OCI-M2 (cell line): Measurements from ENCODE around the gene RAD52.

ENCODE experiments used
- DNase-seq: peaks from one replicate; lab custom pipeline; 2025; ENCODE audit not compliant: unreplicated experiment; lab: John Stamatoyannopoulos, UW

The RAD52 gene

DNA sequence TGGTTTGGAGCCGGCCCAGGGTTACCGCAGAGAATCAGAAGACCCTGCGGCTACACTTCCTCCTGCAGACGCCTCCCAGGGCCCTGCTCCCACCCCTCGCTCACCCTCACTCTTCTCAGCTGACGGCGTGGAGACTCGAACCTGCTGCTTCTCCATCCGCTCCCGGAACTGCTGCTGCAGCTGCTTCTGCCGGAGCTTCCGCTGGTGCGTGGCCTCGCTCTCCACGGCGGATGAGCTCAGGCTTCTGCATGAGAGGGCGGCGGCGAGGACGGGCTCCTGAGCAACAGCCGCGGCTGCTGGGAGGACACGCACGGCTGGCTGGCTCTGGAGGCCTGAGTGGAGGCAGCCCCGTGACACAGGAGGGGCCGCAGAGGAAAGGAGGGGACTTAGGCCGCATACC is 33.3 kb downstream of the RAD52 start:
- DNase-seq = no peak

GRCh38 chr12:915090-915489 is 34.4 kb downstream of the RAD52 start:
- no peak for DNase-seq

DNA sequence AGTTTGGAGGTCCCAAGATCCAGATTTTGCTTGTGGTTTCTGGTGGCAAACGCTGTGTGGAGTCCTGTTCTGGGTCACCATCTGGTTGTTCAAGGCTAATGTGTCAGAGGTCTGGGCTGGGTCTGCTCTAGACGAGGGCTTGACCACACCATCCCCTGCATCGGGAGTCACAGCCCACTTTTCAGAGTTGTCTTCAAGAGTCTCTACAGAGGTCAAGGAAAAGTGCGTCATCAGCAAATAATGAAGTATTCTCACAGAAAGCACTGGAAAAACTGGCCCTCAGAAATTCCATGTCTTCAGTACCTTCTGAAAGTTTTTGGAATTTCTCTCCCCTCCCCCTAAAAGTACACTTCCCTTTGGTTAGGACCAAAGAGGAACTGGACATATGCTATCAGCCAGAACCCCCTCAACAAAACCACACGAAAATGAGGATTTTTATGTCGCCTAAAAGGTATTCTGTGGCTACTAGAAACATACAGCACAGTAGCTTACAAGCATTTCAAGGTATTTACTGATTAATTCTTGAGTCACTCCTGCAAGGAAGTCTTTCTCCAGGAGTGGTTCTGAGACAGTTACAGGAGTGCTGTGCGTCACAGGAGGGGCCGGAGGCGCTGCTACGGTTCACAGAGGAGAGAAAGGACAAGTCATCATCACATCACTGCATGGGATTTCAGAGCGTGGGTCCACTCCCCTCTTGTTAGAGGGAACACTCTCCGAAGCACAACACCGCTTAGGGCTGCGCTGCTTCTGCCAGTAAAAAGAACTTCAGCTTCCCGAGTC is 35.4 kb downstream of the RAD52 start:
- DNase-seq = no peak

GRCh38 chr12:912466-913235 is 36.8 kb downstream of the RAD52 start:
- DNase-seq = no peak

DNA sequence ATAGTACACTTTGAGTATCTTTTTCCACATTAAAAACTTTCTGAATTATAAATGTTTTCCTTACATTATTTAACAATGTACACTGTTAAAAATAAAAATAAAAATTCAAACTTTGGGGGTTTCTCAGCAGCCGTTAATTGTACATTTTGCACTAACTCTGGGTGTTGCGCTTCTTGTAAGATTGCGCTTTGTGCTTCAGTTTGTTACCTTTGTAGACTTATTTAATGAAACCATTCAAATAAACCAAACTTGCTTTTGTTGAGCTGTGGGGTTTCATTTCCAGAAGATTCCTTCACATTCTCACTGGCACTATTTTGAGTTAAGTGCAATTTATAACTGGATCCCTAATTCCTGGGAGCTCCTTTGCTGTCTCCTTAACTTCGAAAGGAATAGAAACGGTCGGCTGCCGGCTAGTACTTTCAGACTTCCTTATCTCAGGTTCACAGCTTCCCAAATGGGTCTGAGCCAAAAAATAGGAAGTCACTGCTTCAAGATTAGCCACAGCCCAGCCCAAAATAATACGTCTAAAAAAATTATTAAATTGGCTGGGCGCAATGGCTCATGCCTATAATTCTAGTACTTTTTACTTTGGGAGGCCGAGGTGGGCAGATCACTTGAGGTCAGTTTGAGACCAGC is 38.2 kb downstream of the RAD52 start:
- DNase-seq = no peak

GRCh38 chr12:910416-910815 is 39.1 kb downstream of the RAD52 start:
- no peak for DNase-seq

DNA sequence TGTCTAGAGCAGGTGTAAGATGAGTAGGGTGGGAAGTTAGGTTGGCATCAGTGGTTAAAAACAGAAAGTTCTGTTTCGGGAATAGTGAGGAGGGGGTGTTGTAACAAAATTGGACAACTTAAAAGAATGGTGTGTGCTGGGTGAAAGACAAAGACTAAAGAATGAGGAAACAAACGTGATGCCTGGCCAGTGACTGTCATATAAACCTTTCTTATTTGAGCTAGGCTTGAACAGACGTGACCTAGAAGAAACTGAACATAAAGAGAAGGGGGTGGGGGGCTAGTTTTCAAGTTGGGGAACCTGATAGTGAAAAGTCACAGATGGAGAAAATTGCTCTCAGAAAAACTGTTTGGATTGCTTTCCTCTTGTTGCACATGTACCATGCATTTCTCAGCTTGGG is 39.6 kb downstream of the RAD52 start:
- no peak for DNase-seq

- no peak for DNase-seq
Measured at GRCh38 chr12:907413-908185, 41.9 kb downstream of the RAD52 start.

DNA sequence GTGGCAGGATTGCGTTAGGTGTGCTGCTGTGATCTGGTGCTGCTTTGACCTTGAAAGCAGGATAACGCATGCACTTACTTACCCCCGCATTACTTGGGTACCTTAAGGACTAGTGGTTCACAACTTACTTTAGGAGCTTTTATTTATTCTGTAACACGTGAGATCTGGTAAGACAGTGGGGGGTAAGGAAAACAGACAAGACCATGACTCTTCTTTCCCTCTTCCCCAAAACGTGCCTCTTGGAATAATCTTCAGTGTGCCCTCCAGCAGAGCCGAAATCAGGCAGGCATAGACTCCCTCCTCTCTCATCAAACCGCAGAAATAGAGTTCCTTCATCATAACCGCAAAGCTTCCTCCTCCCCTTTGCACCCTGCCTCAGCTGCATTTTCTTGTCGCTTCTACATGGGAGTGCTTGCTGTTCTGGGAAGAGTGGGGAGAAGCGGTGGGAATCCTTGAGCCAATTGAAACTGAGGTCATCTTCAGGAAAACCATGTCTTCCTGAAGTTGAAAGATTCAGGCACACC is 43.4 kb downstream of the RAD52 start:
- DNase-seq = no peak

DNA sequence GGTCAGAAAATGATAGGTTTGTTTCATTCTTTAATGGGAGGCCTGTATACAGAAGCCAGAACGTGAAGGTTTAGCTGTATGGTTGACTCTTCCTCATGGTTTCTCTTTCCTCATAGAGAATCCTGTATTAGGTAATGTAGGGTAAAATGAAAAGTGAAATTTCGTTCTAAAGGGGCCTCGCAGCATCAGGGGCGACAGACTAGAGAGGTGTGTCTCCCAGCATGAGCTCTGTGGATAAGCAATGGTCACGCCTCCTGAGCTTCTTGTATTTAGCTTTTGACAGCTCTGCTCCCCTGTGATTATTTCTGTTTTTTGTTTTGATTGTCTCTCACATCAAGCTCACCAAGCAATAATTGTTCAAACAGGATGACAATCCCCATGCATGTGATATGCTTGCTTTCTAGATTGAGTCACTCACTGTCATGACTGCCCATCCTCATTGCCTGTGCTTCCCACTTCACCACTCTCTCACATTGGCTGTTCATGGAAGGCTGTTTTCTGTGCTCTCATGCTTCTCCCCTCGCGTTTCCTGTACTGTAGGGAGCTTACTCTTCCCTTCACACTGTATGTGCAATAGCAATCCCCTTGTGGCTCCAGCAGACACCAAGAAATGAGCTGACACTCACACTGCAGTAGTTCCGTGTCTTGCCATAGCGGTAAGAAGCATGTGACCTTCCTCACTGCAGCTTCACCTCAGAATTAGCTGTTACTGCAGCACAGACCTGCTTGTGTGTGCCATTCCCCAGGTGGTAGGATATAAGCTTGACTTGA is 44.0 kb downstream of the RAD52 start:
- DNase-seq = no peak

- no peak for DNase-seq
Measured at GRCh38 chr12:904010-904414, 45.5 kb downstream of the RAD52 start.

- no peak for DNase-seq
Measured at GRCh38 chr12:903055-903454, 46.4 kb downstream of the RAD52 start.

GRCh38 chr12:902581-902980 is 46.9 kb downstream of the RAD52 start:
- no peak for DNase-seq

DNA sequence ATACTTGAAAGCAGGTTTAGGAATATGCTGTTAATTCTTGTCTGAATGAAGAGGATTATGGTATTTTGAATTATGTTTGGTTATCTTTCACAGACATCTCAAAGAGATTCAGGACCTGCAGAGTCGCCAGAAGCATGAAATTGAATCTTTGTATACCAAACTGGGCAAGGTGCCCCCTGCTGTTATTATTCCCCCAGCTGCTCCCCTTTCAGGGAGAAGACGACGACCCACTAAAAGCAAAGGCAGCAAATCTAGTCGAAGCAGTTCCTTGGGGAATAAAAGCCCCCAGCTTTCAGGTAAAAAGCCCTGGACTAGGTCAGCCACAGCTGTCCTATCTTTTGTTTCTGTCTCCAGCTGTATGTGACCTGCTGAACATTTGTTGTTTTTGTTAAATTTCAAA is 52.1 kb downstream of the RAD52 start:
- DNase-seq = no peak

DNA sequence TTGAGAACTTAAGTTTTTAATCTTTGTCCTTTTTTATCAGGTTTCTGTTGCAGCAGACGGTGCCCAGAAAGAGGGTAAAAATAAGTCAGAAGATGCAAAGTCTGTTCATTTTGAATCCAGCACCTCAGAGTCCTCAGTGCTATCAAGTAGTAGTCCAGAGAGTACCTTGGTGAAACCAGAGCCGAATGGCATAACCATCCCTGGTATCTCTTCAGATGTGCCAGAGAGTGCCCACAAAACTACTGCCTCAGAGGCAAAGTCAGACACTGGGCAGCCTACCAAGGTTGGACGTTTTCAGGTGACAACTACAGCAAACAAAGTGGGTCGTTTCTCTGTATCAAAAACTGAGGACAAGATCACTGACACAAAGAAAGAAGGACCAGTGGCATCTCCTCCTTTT is 53.5 kb downstream of the RAD52 start:
- DNase-seq = no peak

DNA sequence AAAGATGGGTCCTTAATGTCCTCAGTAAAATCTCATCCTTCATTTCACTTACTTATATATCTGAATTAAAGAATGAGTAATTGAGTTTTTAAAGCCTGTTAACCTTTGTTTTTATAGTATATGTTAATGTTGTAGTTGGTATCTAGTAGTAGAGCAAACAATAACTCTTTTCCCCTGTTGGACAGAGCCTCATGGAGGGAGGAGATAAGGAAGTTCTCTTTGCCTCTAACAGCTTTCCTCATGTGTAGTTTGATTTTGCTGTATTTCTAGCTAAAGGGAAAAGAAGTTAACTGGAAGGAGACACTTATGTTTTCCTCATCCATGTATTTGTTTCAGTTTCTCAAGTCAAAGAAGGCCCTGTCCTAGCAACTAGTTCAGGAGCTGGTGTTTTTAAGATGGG is 55.3 kb downstream of the RAD52 start:
- no peak for DNase-seq

DNA sequence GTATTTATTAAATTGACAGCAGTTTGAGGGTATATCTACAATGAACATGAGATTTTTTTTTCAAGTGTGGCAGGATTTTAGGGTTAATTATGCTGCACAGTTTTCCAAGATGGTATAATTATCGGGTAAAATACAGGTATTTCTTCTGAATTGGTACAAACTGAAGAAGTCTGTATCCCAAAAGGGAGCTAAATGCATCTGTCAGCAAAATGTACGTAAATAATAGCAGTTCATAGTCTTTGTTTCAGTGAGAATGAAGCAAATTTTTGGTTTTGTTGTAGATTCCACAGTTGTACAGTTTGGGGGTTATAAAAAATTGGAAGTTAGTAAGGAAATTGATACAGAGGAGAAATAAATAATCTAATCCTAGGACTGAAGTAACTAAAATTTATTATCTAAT is 63.3 kb downstream of the RAD52 start:
- DNase-seq = no peak

DNA sequence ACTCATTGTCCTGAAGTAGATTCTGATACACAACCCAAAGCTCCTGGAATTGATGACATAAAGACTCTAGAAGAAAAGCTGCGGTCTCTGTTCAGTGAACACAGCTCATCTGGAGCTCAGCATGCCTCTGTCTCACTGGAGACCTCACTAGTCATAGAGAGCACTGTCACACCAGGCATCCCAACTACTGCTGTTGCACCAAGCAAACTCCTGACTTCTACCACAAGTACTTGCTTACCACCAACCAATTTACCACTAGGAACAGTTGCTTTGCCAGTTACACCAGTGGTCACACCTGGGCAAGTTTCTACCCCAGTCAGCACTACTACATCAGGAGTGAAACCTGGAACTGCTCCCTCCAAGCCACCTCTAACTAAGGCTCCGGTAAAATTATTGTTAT is 63.8 kb downstream of the RAD52 start:
- no peak for DNase-seq

DNA sequence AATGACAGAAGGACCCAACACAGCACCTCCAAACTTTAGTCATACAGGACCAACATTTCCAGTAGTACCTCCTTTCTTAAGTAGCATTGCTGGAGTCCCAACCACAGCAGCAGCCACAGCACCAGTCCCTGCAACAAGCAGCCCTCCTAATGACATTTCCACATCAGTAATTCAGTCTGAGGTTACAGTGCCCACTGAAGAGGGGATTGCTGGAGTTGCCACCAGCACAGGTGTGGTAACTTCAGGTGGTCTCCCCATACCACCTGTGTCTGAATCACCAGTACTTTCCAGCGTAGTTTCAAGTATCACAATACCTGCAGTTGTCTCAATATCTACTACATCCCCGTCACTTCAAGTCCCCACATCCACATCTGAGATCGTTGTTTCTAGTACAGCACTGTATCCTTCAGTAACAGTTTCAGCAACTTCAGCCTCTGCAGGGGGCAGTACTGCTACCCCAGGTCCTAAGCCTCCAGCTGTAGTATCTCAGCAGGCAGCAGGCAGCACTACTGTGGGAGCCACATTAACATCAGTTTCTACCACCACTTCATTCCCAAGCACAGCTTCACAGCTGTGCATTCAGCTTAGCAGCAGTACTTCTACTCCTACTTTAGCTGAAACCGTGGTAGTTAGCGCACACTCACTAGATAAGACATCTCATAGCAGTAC is 64.6 kb downstream of the RAD52 start:
- DNase-seq = no peak

GRCh38 chr12:880656-881055 is 68.8 kb downstream of the RAD52 start:
- DNase-seq = no peak
